ENCODE results near the gene CMC2. TPM values are rescaled to one million over a fixed set of nuclear protein-coding genes. Genes with fewer than 3 reads are reported as not detected.

Gene CMC2
- total RNA-seq, 1 experiment from 2014 or later = 89.5 TPM

GRCh38 chr16:80990978-80991377 is 15.7 kb downstream of the CMC2 start:
- no peak overlapping the region for H3K4me2 ChIP-seq
- no peak overlapping the region for H3K27ac ChIP-seq
- no TSS peak for BruUV-seq (replicated peaks)
- POLR2A ChIA-PET (ENCODE audit: unreplicated experiment) = no interaction called here
- no peak overlapping the region for H3K4me3 ChIP-seq
- TF ChIP-seq EZH2 (IDR thresholded peaks at IDR 0.05; ENCODE audit: low read depth) (no peak), CTCF (conservative IDR thresholded peaks at IDR 0.05) (no peak)
- H3K9me2 ChIP-seq (ENCODE audit: insufficient read depth) = no peaks in the 10 kb centered on the region
- H3K36me3 ChIP-seq (ENCODE audit: low read depth) = peaks cover 7% of the 10 kb centered on the region; the same call in 1 of the 2 replicates
- DNase-seq = no peak
- CTCF ChIA-PET = interaction anchor here (0.5 to 0.6 kb wide), 3 partner anchors 14 to 721 kb away, joined by 3 to 4 read pairs (median 4); no protein-coding TSS in a partner anchor
- intact Hi-C loops (cut with micrococcal nuclease; ENCODE audit: unreplicated experiment) = loop anchor here (5.0 kb wide), 1 partner anchor 59 kb away; no protein-coding TSS in a partner anchor
- H4K20me1 ChIP-seq (ENCODE audit: insufficient read depth) = no peaks in the 10 kb centered on the region; the same call in 1 of the 2 replicates
- peaks cover 18% of the 10 kb centered on the region; the same call in 1 of the 2 replicates for H3K4me1 ChIP-seq (replicated peaks; ENCODE audit: insufficient read depth)
- no peak overlapping the region for H2AFZ ChIP-seq
- no peaks in the 10 kb centered on the region; the same call in 1 of the 2 replicates for H3F3A ChIP-seq (ENCODE audit: insufficient read depth, low read depth)
- no peaks in the 10 kb centered on the region for H3K9me3 ChIP-seq (ENCODE audit: insufficient read depth, low read depth)
- H3K79me2 ChIP-seq (ENCODE audit: low read depth) = peaks cover 74% of the 10 kb centered on the region
- no peaks in the 10 kb centered on the region for H3K27me3 ChIP-seq (ENCODE audit: insufficient read depth, low read depth)

- Histone ChIP-seq H3F3A (ENCODE audit: insufficient read depth, low read depth) (no peaks in the 10 kb centered on the region; the same call in 1 of the 2 replicates), H3K27ac (no peak overlapping the region), H3K27me3 (ENCODE audit: insufficient read depth, low read depth) (no peaks in the 10 kb centered on the region), H3K36me3 (ENCODE audit: low read depth) (peaks cover 7% of the 10 kb centered on the region; the same call in 1 of the 2 replicates), H4K20me1 (ENCODE audit: insufficient read depth) (no peaks in the 10 kb centered on the region; the same call in 1 of the 2 replicates), H3K79me2 (ENCODE audit: low read depth) (peaks cover 70% of the 10 kb centered on the region), H3K4me2 (no peak overlapping the region), H3K9me2 (ENCODE audit: insufficient read depth) (no peaks in the 10 kb centered on the region), H3K4me1 (replicated peaks; ENCODE audit: insufficient read depth) (peaks cover 18% of the 10 kb centered on the region; the same call in 1 of the 2 replicates), H3K9me3 (ENCODE audit: insufficient read depth, low read depth) (no peaks in the 10 kb centered on the region), H2AFZ (no peak overlapping the region), H3K4me3 (no peak overlapping the region)
- intact Hi-C loops (cut with micrococcal nuclease; ENCODE audit: unreplicated experiment) = loop anchor here (5.0 kb wide), 1 partner anchor 58 kb away; no protein-coding TSS in a partner anchor
- TF ChIP-seq CTCF (conservative IDR thresholded peaks at IDR 0.05) (no peak), EZH2 (IDR thresholded peaks at IDR 0.05; ENCODE audit: low read depth) (no peak)
- CTCF ChIA-PET = interaction anchor here (0.5 to 0.6 kb wide), 2 partner anchors 15 to 81 kb away, joined by 3 to 4 read pairs; no protein-coding TSS in a partner anchor
- no TSS peak for BruUV-seq (replicated peaks)
- POLR2A ChIA-PET (ENCODE audit: unreplicated experiment) = no interaction called here
- no peak for DNase-seq
Observed at GRCh38 chr16:80990577-80990976, 16.1 kb downstream of the CMC2 start.

- Histone ChIP-seq H3K79me2 (ENCODE audit: low read depth) (peaks cover 66% of the 10 kb centered on the region), H3F3A (ENCODE audit: insufficient read depth, low read depth) (no peaks in the 10 kb centered on the region; the same call in 1 of the 2 replicates), H3K27ac (no peak overlapping the region), H3K4me2 (no peak overlapping the region), H2AFZ (no peak overlapping the region), H3K27me3 (ENCODE audit: insufficient read depth, low read depth) (no peaks in the 10 kb centered on the region), H3K36me3 (ENCODE audit: low read depth) (peaks cover 7% of the 10 kb centered on the region; the same call in 1 of the 2 replicates), H3K9me3 (ENCODE audit: insufficient read depth, low read depth) (no peaks in the 10 kb centered on the region), H3K4me3 (no peak overlapping the region), H3K9me2 (ENCODE audit: insufficient read depth) (no peaks in the 10 kb centered on the region), H4K20me1 (ENCODE audit: insufficient read depth) (no peaks in the 10 kb centered on the region; the same call in 1 of the 2 replicates), H3K4me1 (replicated peaks; ENCODE audit: insufficient read depth) (peaks cover 14% of the 10 kb centered on the region; the same call in 1 of the 2 replicates)
- CTCF ChIA-PET = no interaction called here
- BruUV-seq (replicated peaks) = no TSS peak
- no peak for TF ChIP-seq EZH2 (IDR thresholded peaks at IDR 0.05; ENCODE audit: low read depth)
- TF ChIP-seq CTCF (conservative IDR thresholded peaks at IDR 0.05) = no peak
- POLR2A ChIA-PET (ENCODE audit: unreplicated experiment) = no interaction called here
- intact Hi-C loops (cut with micrococcal nuclease; ENCODE audit: unreplicated experiment) = loop anchor here (5.0 kb wide), 1 partner anchor 58 kb away; no protein-coding TSS in a partner anchor
- DNase-seq = no peak
Observed at GRCh38 chr16:80989801-80990200, 16.9 kb downstream of the CMC2 start.

Data from PC-9 (cell line).